Epithelial cell of esophagus (primary cell): Measurements from ENCODE around the gene NAIF1.
"Not testable (repeated sequence)": the region's sequence is repeated elsewhere in the genome, so short reads cannot be mapped to it uniquely, and the experiment has no call there.

ENCODE experiments used
- DNase-seq: peaks from one replicate; pipeline ENCODE4 v3.0.0; 2010; ENCODE audit warnings: low read depth
- H3K4me3 ChIP-seq: 2 replicates; pipeline ENCODE4 v1.5.1; 2011; ENCODE audit warnings: mild to moderate bottlenecking, low read length, control low read depth
- CTCF ChIP-seq: IDR thresholded peaks from 2 replicates; pipeline ENCODE4 v1.5.1; 2011; ENCODE audit warnings: low read depth, mild to moderate bottlenecking, low read length, control low read depth, inconsistent platforms; ENCODE audit not compliant: insufficient read depth; ENCODE audit errors: missing control alignments

NAIF1 gene

DNA sequence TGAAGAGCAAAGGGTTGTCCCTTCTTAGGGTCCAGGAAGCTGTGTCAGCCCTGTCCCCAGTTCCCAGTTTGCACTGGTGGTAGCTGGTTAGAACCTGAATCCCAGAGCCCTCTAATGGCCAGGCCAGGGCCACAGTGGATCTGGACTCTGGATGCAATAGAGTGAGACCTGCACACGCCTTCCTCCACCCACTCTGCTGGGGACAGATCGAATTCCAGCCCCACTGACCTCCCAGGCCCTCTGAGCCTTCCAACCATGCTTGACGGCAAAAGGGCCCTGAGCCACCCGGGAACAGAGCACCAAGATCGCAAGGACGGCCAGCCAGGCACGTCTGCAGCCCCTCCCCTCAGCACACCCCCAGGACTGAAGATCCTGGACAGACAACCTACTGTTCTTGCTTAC, 23.7 kb downstream of the NAIF1 start:
- H3K4me3 ChIP-seq, result no peak overlapping the region
- TF ChIP-seq CTCF, result no peak
- no peak for DNase-seq

GRCh38 chr9:128042043-128042442, 25.1 kb downstream of the NAIF1 start:
- no peak overlapping the region for H3K4me3 ChIP-seq
- no peak for TF ChIP-seq CTCF
- no peak for DNase-seq

DNA sequence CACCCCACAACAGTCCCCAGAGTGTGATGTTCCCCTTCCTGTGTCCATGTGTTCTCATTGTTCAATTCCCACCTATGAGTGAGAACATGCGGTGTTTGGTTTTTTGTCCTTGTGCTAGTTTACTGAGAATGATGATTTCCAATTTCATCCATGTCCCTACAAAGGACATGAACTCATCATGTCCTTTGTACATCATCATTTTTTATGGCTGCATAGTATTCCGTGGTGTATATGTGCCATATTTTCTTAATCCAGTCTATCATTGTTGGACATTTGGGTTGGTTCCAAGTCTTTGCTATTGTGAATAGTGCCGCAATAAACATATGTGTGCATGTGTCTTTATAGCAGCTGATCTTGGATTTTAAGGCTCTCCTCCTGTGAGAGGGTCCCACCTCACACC, 26.3 kb downstream of the NAIF1 start:
- not testable (repeated sequence) for DNase-seq, H3K4me3 ChIP-seq

DNA sequence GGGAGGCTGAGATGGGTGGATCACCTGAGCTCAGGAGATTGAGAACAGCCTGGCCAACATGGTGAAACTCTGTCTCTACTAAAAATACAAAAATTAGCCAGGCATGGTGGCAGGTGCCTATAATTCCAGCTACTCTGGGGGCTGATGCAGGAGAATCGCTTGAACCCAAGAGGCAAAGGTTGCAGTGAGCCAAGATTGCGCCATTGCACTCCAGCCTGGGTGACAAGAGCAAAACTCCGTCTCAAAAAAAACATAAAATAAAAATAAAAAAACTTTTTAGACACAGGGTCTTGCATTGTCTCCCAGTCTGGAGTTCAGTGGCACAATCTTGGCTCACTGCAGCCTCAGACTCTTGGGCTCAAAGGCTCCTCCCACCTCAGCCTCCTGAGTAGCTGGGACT, 30.6 kb downstream of the NAIF1 start:
- not testable (repeated sequence) for DNase-seq, H3K4me3 ChIP-seq

DNA sequence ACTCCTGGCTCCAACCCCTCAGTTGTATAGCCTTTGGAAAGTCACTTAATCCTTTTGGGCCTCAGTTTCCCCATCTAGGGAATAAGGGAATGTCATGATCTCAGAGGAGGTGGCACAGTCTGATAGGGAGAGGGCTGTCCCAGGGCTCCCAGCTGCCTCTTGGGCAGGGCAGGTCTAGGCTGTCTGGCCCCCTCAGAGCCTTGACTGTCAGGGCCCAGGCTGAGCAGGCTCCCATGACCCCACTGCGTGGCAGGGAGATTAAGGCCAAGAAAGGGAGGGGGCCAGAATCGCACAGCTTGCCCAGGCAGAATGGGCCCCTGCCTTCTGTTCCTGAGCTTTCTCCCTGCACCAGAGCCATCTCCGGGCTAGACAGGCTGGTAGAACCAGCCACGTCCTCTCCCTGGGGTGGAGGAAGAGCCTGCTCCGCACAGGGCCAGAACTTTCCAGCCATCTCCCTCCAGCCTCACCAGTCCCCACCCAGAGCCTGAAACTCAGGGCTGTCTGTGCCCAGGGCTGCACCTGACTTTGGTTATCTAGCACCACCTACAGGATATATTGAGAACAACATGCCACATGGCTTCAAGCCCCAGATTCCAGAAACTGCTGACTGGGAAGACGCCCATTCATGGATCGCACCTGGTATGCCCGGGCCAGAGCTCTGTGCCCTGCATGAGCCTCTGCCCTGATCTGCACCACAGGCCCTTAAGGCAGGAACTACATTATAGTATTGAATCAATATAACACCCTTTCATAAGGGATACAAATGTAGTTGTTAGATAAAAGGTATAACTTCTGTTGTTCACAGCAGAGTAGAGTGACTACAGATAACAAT, 32.1 kb downstream of the NAIF1 start:
- TF ChIP-seq CTCF, result peak; percentile 80
- H3K4me3 ChIP-seq, result no peak overlapping the region
- DNase-seq, result peak; percentile 87

GRCh38 chr9:128033609-128034008, 33.5 kb downstream of the NAIF1 start:
- DNase-seq, result no peak
- no peak for TF ChIP-seq CTCF
- H3K4me3 ChIP-seq, result no peak overlapping the region

DNA sequence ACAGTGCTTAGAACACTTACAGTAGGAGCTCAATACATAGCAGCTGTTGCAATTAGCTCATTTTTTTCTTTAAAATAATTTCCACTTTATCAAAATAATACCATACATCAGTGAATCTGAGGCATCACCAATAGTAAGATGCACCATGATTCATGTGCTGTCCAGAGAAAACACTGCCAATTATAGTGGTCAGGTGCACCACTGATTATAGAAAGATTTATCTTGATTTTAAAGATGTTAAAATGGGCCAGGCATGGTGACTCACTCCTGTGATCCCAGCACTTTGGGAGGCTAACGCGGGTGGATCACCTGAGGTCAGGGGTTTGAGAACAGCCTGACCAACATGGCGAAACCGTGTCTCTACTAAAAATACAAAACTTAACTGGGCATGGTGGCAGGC, 39.4 kb downstream of the NAIF1 start:
- no peak overlapping the region for H3K4me3 ChIP-seq
- TF ChIP-seq CTCF, result no peak
- DNase-seq, result no peak

- TF ChIP-seq CTCF, result no peak
- no peak for DNase-seq
- no peak overlapping the region for H3K4me3 ChIP-seq
Observed at GRCh38 chr9:128026773-128027541, 40.2 kb downstream of the NAIF1 start.
